ENCODE data around the gene LIMCH1.

GRCh38 chr4:41747230-41748055 lies 209.5 kb downstream of the LIMCH1 start:
- TF ChIP-seq CTCF (IDR thresholded peaks at IDR 0.05; ENCODE audit: insufficient read depth, low read depth, low read length) = no peak
- peak; percentile 33 for TF ChIP-seq EZH2 (IDR thresholded peaks at IDR 0.05; ENCODE audit: insufficient read depth, low read length)
